B cell (primary cell): ENCODE measurements around the gene SLCO3A1.

ENCODE experiments used
- CTCF ChIP-seq: fragments of 200-600 bp; IDR thresholded peaks from one replicate; pipeline ENCODE4 v1.8.0; 2022; ENCODE audit warnings: antibody characterized with exemption, mild to moderate bottlenecking
- EZH2 ChIP-seq: IDR thresholded peaks from 2 replicates; pipeline ENCODE4 v1.6.1; 2012; ENCODE audit warnings: borderline replicate concordance, low read depth, mild to moderate bottlenecking, moderate library complexity, low read length; ENCODE audit not compliant: insufficient read depth, poor library complexity, severe bottlenecking

- no peak for TF ChIP-seq CTCF
- no peak for TF ChIP-seq EZH2
Measured at GRCh38 chr15:92074646-92075045, 221.1 kb downstream of the SLCO3A1 start.
